Measurements from ENCODE around the gene ST13.

DNA sequence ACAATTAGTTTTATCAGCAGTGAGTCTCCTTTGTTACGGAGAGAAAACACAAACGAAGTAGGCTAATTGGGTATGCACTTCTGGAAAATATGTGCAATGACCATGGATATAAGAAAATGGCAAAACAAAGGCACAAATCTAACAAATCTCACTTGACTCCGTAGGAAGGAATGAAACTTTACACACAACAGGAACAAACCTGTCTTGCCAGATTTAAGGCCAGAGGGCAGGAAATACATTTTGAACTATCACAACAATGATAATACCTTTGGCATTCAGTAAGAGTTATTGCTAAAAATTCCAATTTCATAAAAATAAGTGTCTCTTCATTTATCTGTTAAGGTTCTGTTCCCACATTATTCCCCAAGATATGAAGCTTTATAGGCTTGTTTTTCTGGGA is 73.9 kb downstream of the ST13 start:
- no peak for TF ChIP-seq POLR2A (IDR thresholded peaks at IDR 0.05)
- TF ChIP-seq, protein P1, sequence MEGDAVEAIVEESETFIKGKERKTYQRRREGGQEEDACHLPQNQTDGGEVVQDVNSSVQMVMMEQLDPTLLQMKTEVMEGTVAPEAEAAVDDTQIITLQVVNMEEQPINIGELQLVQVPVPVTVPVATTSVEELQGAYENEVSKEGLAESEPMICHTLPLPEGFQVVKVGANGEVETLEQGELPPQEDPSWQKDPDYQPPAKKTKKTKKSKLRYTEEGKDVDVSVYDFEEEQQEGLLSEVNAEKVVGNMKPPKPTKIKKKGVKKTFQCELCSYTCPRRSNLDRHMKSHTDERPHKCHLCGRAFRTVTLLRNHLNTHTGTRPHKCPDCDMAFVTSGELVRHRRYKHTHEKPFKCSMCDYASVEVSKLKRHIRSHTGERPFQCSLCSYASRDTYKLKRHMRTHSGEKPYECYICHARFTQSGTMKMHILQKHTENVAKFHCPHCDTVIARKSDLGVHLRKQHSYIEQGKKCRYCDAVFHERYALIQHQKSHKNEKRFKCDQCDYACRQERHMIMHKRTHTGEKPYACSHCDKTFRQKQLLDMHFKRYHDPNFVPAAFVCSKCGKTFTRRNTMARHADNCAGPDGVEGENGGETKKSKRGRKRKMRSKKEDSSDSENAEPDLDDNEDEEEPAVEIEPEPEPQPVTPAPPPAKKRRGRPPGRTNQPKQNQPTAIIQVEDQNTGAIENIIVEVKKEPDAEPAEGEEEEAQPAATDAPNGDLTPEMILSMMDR (IDR thresholded peaks at IDR 0.05), result no peak
- TF ChIP-seq POLR2AphosphoS5 (IDR thresholded peaks at IDR 0.05; ENCODE audit: insufficient read depth in 1 of 2, low read depth in 1 of 2), result no peak

Data from vagina (tissue), 2 donors.